A549 (cell line): ENCODE results near the gene CPB2. TPM values are rescaled to one million over a fixed set of nuclear protein-coding genes. Genes with fewer than 3 reads are reported as not detected.

ENCODE experiments used
- ATAC-seq, 2 experiments: fragments of 200-7000 bp in 1 of 2; fragments of >200 bp in 1 of 2; cut with Nextera tagmentation in 1 of 2; cut with Tn5 transposase in 1 of 2; 3 replicates each; pipeline versions ENCODE4 v1.8.0 to v1.9.1; 2018 to 2020; ENCODE audit warnings: mild to moderate bottlenecking in 1 of 2, moderate library complexity in 1 of 2
- CTCF ChIA-PET: fragments of 300-600 bp; sonication (Branson Sonifier 250); formaldehyde crosslinking; extraction: SDS; loops from one replicate; lab custom pipeline; 2021; ENCODE audit warnings: antibody characterized with exemption, inconsistent platforms; lab: Yijun Ruan, JAX
- POLR2A ChIA-PET: fragments of 350-600 bp; formaldehyde crosslinking; extraction: SDS; loops from one replicate; lab custom pipeline; 2021; ENCODE audit warnings: antibody characterized with exemption, inconsistent platforms; lab: Yijun Ruan, JAX
- DNase-seq, 2 experiments: peaks; one replicate each; pipeline versions ENCODE4 v3.0.0 to v3.0.0-alpha.2; 2011 to 2016; ENCODE audit warnings: low read depth in 1 of 2, low spot score in 1 of 2
- FAIRE-seq: peaks from 2 replicates; lab custom pipeline; 2011; peaks lifted over from hg19 to GRCh38; lab: Jason Lieb, UNC
- H3K27ac ChIP-seq, 2 experiments: fragments of >200 bp; sonication (Bioruptor Twin); formaldehyde crosslinking; 3 replicates each; pipeline ENCODE4 v1.5.1; 2016 to 2017
- H3K4me1 ChIP-seq: fragments of >200 bp; sonication (Bioruptor Twin); formaldehyde crosslinking; 3 replicates; pipeline ENCODE4 v1.6.1; 2016
- H3K4me2 ChIP-seq: fragments of >200 bp; sonication (Bioruptor Twin); formaldehyde crosslinking; 3 replicates; pipeline ENCODE4 v1.6.1; 2016
- H3K4me3 ChIP-seq: fragments of >200 bp; sonication (Bioruptor Twin); formaldehyde crosslinking; 3 replicates; pipeline ENCODE4 v1.5.1; 2016
- H3K9me3 ChIP-seq: fragments of >200 bp; sonication (Bioruptor Twin); formaldehyde crosslinking; 3 replicates; pipeline ENCODE4 v1.6.1; 2016
- CEBPB ChIP-seq, 2 experiments: fragments of >200 bp in 1 of 2; sonication (Bioruptor Twin) in 1 of 2; formaldehyde crosslinking in 1 of 2; IDR thresholded peaks; 2 replicates each; pipeline ENCODE4 v1.6.1; 2012 to 2016
- FOSB ChIP-seq: fragments of 250-450 bp; sonication (Bioruptor Pico); IDR thresholded peaks from 2 replicates; pipeline ENCODE4 v1.5.0; 2020; ENCODE audit warnings: mild to moderate bottlenecking, moderate library complexity
- FOSL2 ChIP-seq, 2 experiments: fragments of 450-650 bp in 1 of 2; fragments of >200 bp in 1 of 2; sonication (Bioruptor Twin) in 1 of 2; formaldehyde crosslinking; IDR thresholded peaks; 2 replicates each; pipeline versions ENCODE4 v1.5.0 to v1.6.1; 2016 to 2020; ENCODE audit warnings: mild to moderate bottlenecking in 1 of 2, moderate library complexity in 1 of 2
- FOXS1 ChIP-seq: fragments of 250-450 bp; sonication (Bioruptor Pico); IDR thresholded peaks from 2 replicates; pipeline ENCODE4 v1.5.0; 2020; ENCODE audit warnings: mild to moderate bottlenecking, moderate library complexity
- GATA3 ChIP-seq: IDR thresholded peaks from 2 replicates; pipeline ENCODE4 v1.6.1; 2012; ENCODE audit warnings: borderline replicate concordance
- HOXA7 ChIP-seq: fragments of 250-450 bp; sonication (Bioruptor Pico); IDR thresholded peaks from 2 replicates; pipeline ENCODE4 v1.5.0; 2020; ENCODE audit warnings: mild to moderate bottlenecking, moderate library complexity
- HOXB13 ChIP-seq: fragments of 250-450 bp; sonication (Bioruptor Pico); IDR thresholded peaks from 2 replicates; pipeline ENCODE4 v1.5.0; 2020; ENCODE audit warnings: low read depth, mild to moderate bottlenecking, moderate library complexity
- JUNB ChIP-seq: fragments of >200 bp; sonication (Bioruptor Twin); formaldehyde crosslinking; IDR thresholded peaks from 2 replicates; pipeline ENCODE4 v1.6.1; 2016
- NPAS2 ChIP-seq: fragments of 250-450 bp; sonication (Bioruptor Pico); IDR thresholded peaks from 2 replicates; pipeline ENCODE4 v1.8.0; 2022; ENCODE audit warnings: mild to moderate bottlenecking, moderate library complexity, borderline replicate concordance
- POLR2A ChIP-seq: IDR thresholded peaks from 2 replicates; pipeline ENCODE4 v1.6.1; 2012; ENCODE audit warnings: mild to moderate bottlenecking, low read length
- RARB ChIP-seq: fragments of 250-450 bp; sonication (Bioruptor Pico); IDR thresholded peaks from 2 replicates; pipeline ENCODE4 v1.8.0; 2021; ENCODE audit warnings: mild to moderate bottlenecking, moderate library complexity
- RNF2 ChIP-seq: fragments of 200-600 bp; sonication (generic); IDR thresholded peaks from 2 replicates; pipeline ENCODE4 v1.6.1; 2016; ENCODE audit warnings: low read depth, mild to moderate bottlenecking, antibody characterized with exemption, moderate library complexity, borderline replicate concordance
- TFCP2L1 ChIP-seq: fragments of 250-450 bp; sonication (Bioruptor Pico); IDR thresholded peaks from 2 replicates; pipeline ENCODE4 v1.5.0; 2021; ENCODE audit warnings: mild to moderate bottlenecking
- TP53 ChIP-seq: fragments of 250-450 bp; sonication (Bioruptor Pico); IDR thresholded peaks from 2 replicates; pipeline ENCODE4 v1.5.0; 2021; ENCODE audit warnings: mild to moderate bottlenecking, moderate library complexity
- ZFP36 ChIP-seq: fragments of 450-650 bp; IDR thresholded peaks from 2 replicates; pipeline ENCODE4 v1.6.1; 2014; ENCODE audit warnings: borderline replicate concordance; ENCODE audit not compliant: partially characterized antibody
- WGBS: methylation state at CpG from one replicate; pipeline ENCODE4 v1.1.6; 2017; ENCODE audit errors: missing lambda C conversion rate; 5-methylcytosine and 5-hydroxymethylcytosine counted together
- polyA plus RNA-seq, 4 experiments: library from polyadenylated mRNA; depleted of rRNA in 3 of 4; stranded (reverse); fragments of >200 nt; fragmentation: RNase III in 1 of 4; extraction: RNeasy Plus Mini Kit Qiagen cat#74134 plus additional on column Dnase treatment in 1 of 4; gene quantifications; 2 replicates in 3 of 4; 3 replicates in 1 of 4; pipeline ENCODE4 v1.2.3, GENCODE V29; 2011 to 2017
- TF ChIP-seq, protein P1 (sequence below): fragments of 200-600 bp; sonication (generic); IDR thresholded peaks from 2 replicates; pipeline ENCODE4 v1.6.1; 2016; ENCODE audit warnings: antibody characterized with exemption, mild to moderate bottlenecking, moderate library complexity
- TF ChIP-seq, protein P2 (sequence below): fragments of >200 bp; sonication (Bioruptor Twin); formaldehyde crosslinking; IDR thresholded peaks from 3 replicates; pipeline ENCODE4 v1.6.1; 2016
- TF ChIP-seq, protein P3 (sequence below): IDR thresholded peaks from 2 replicates; pipeline ENCODE4 v1.6.1; 2012
- TF ChIP-seq, protein P4 (sequence below): fragments of 250-450 bp; sonication (Bioruptor Pico); IDR thresholded peaks from 2 replicates; pipeline ENCODE4 v1.5.0; 2021; ENCODE audit warnings: mild to moderate bottlenecking, moderate library complexity, borderline replicate concordance

CPB2 gene
- polyA plus RNA-seq, 2 of the 4 experiments (the other 2 are of a cell fraction), result 0.05 to 0.48 TPM

DNA sequence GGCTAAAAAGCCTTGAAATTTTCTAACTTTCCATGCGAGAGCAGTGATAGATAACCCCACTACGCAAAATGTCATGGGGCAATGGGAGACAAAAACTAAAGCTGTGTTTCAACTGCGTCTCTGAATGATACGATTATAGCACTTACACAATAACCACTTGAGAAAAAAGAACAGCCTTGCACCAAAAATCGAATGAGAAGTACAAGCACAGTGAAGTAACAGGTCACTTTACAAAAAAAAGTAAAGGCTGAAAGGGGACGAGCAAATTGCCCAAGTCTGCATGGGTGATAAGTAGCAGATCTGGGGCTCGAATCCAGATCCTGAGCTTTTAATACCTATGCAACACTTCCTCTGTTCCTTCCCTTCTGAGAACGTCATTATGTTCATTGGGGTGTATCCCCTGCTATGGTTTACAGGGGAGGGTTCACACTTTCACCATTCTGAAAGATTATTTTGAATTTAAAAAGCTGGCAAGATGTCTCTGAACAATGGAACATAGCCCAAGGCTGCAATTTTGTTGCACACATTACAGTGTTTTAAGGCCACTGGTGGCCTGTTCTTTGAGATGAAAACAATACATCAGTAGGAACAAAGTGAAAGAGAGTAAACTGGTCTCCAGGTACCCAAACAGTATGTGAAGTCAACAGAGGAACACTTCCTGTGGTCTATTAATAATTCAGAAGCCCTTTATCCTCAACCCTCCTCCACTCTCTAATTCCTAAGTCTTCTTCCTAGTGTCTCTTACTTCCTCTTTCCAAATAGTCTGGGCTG, 3.2 kb downstream of the CPB2 start (continued):
- TF ChIP-seq, protein P1, sequence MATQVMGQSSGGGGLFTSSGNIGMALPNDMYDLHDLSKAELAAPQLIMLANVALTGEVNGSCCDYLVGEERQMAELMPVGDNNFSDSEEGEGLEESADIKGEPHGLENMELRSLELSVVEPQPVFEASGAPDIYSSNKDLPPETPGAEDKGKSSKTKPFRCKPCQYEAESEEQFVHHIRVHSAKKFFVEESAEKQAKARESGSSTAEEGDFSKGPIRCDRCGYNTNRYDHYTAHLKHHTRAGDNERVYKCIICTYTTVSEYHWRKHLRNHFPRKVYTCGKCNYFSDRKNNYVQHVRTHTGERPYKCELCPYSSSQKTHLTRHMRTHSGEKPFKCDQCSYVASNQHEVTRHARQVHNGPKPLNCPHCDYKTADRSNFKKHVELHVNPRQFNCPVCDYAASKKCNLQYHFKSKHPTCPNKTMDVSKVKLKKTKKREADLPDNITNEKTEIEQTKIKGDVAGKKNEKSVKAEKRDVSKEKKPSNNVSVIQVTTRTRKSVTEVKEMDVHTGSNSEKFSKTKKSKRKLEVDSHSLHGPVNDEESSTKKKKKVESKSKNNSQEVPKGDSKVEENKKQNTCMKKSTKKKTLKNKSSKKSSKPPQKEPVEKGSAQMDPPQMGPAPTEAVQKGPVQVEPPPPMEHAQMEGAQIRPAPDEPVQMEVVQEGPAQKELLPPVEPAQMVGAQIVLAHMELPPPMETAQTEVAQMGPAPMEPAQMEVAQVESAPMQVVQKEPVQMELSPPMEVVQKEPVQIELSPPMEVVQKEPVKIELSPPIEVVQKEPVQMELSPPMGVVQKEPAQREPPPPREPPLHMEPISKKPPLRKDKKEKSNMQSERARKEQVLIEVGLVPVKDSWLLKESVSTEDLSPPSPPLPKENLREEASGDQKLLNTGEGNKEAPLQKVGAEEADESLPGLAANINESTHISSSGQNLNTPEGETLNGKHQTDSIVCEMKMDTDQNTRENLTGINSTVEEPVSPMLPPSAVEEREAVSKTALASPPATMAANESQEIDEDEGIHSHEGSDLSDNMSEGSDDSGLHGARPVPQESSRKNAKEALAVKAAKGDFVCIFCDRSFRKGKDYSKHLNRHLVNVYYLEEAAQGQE, result no peak
- TF ChIP-seq HOXB13, result no peak
- TF ChIP-seq, protein P2, sequence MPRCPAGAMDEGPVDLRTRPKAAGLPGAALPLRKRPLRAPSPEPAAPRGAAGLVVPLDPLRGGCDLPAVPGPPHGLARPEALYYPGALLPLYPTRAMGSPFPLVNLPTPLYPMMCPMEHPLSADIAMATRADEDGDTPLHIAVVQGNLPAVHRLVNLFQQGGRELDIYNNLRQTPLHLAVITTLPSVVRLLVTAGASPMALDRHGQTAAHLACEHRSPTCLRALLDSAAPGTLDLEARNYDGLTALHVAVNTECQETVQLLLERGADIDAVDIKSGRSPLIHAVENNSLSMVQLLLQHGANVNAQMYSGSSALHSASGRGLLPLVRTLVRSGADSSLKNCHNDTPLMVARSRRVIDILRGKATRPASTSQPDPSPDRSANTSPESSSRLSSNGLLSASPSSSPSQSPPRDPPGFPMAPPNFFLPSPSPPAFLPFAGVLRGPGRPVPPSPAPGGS, result no peak

DNA sequence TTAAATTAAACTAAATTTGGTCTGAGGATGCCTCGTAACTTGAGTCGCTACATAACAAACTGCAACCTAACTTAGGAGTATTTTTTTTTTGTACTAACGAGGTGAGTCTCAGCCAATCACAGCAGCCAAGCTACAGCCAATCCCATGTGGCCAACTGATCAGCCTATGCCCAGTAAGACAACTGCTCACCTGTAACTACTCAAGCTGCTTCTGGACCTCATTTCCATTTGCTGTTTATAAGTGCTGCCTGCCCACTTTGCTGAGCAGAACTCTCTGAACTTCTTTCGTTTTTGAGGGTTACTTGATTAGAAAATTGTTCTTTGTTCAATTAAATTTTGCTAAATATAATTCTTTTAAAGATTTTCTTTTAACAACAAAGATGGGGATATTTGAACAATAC, 3.8 kb downstream of the CPB2 start:
- Histone ChIP-seq H3K27ac (no peak overlapping the region), H3K4me1 (peaks cover 19% of the 10 kb centered on the region; the same call in 2 of the 3 replicates), H3K4me2 (no peak overlapping the region), H3K4me3 (no peak overlapping the region), H3K9me3 (no peaks in the 10 kb centered on the region)
- FAIRE-seq (no peak), DNase-seq (no peak), ATAC-seq (no peak)
- 61% methylated on average over 4 of the region's 4 CpGs for WGBS
- ChIA-PET POLR2A (no interaction called here), CTCF (no interaction called here)
- TF ChIP-seq FOSB (CRISPR knock-in tag) (no peak), NPAS2 (CRISPR knock-in tag) (no peak), FOSL2 (IDR thresholded peaks at IDR 0.05) (no peak), FOSL2 (CRISPR knock-in tag; IDR thresholded peaks at IDR 0.05) (no peak), HOXA7 (CRISPR knock-in tag) (no peak), RNF2 (no peak), GATA3 (no peak), RARB (CRISPR knock-in tag) (no peak), TP53 (no peak), TFCP2L1 (CRISPR knock-in tag) (no peak), JUNB (no peak), CEBPB (IDR thresholded peaks at IDR 0.05) (no peak), FOXS1 (CRISPR knock-in tag) (no peak), ZFP36 (no peak), POLR2A (no peak)
- TF ChIP-seq, protein P2, result no peak
- TF ChIP-seq, protein P3, sequence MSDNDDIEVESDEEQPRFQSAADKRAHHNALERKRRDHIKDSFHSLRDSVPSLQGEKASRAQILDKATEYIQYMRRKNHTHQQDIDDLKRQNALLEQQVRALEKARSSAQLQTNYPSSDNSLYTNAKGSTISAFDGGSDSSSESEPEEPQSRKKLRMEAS, result no peak
- TF ChIP-seq, protein P4, sequence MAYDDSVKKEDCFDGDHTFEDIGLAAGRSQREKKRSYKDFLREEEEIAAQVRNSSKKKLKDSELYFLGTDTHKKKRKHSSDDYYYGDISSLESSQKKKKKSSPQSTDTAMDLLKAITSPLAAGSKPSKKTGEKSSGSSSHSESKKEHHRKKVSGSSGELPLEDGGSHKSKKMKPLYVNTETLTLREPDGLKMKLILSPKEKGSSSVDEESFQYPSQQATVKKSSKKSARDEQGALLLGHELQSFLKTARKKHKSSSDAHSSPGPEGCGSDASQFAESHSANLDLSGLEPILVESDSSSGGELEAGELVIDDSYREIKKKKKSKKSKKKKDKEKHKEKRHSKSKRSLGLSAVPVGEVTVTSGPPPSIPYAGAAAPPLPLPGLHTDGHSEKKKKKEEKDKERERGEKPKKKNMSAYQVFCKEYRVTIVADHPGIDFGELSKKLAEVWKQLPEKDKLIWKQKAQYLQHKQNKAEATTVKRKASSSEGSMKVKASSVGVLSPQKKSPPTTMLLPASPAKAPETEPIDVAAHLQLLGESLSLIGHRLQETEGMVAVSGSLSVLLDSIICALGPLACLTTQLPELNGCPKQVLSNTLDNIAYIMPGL (CRISPR knock-in tag), result no peak
